ENCODE measurements around the gene MLLT6. TPM values are rescaled to one million over a fixed set of nuclear protein-coding genes. Genes with fewer than 3 reads are reported as not detected.
A peak's percentile ranks its signal among the peaks of the same experiment; 100 is the strongest.

The MLLT6 gene
- total and polyA plus RNA-seq, 2 experiments from 2014 or later, result 10.5 to 75.8 TPM

- no peak for TF ChIP-seq CTCF (IDR thresholded peaks at IDR 0.05; ENCODE audit: low read depth, low read length)
- DNase-seq (ENCODE audit: low read depth in 1 of 2, low spot score in 1 of 2), result peak in 1 of 2 donors; percentile 58
- Histone ChIP-seq H3K4me1 (ENCODE audit: low read depth) (peaks cover 17% of the 10 kb centered on the region), H3K27me3 (no peaks in the 10 kb centered on the region), H3K4me3 (no peak overlapping the region), H3K36me3 (peaks cover 15% of the 10 kb centered on the region), H3K9me3 (ENCODE audit: low read depth) (no peaks in the 10 kb centered on the region), H3K27ac (no peak overlapping the region)
These were observed 6.9 kb downstream of the MLLT6 start for GRCh38 chr17:38711792-38712571.

- Histone ChIP-seq H3K4me3 (no peak overlapping the region), H3K27ac (no peak overlapping the region), H3K27me3 (no peaks in the 10 kb centered on the region), H3K4me1 (ENCODE audit: low read depth) (peaks cover 17% of the 10 kb centered on the region), H3K9me3 (ENCODE audit: low read depth) (no peaks in the 10 kb centered on the region), H3K36me3 (peaks cover 15% of the 10 kb centered on the region)
- no peak for DNase-seq (ENCODE audit: low read depth in 1 of 2, low spot score in 1 of 2)
- TF ChIP-seq CTCF (IDR thresholded peaks at IDR 0.05; ENCODE audit: low read depth, low read length), result no peak
These were observed 7.5 kb downstream of the MLLT6 start for GRCh38 chr17:38712593-38712992.

- H3K9me3 ChIP-seq (ENCODE audit: low read depth), result no peaks in the 10 kb centered on the region
- no peak overlapping the region for H3K4me3 ChIP-seq
- no peaks in the 10 kb centered on the region for H3K27me3 ChIP-seq
- peaks cover 17% of the 10 kb centered on the region for H3K4me1 ChIP-seq (ENCODE audit: low read depth)
- no peak overlapping the region for H3K27ac ChIP-seq
- TF ChIP-seq CTCF (IDR thresholded peaks at IDR 0.05; ENCODE audit: low read depth, low read length), result no peak
- H3K36me3 ChIP-seq, result peaks cover 15% of the 10 kb centered on the region
- DNase-seq (ENCODE audit: low read depth in 1 of 2, low spot score in 1 of 2), result no peak
These were observed 8.5 kb downstream of the MLLT6 start for GRCh38 chr17:38713456-38714075.

GRCh38 chr17:38715216-38715943, 10.3 kb downstream of the MLLT6 start:
- Histone ChIP-seq H3K27ac (no peak overlapping the region), H3K27me3 (no peaks in the 10 kb centered on the region), H3K36me3 (peaks cover 15% of the 10 kb centered on the region), H3K4me1 (ENCODE audit: low read depth) (peaks cover 23% of the 10 kb centered on the region), H3K4me3 (no peak overlapping the region), H3K9me3 (ENCODE audit: low read depth) (no peaks in the 10 kb centered on the region)
- no peak for TF ChIP-seq CTCF (IDR thresholded peaks at IDR 0.05; ENCODE audit: low read depth, low read length)
- DNase-seq (ENCODE audit: low read depth in 1 of 2, low spot score in 1 of 2), result no peak

GRCh38 chr17:38716368-38717005, 11.4 kb downstream of the MLLT6 start:
- Histone ChIP-seq H3K4me1 (ENCODE audit: low read depth) (peaks cover 16% of the 10 kb centered on the region), H3K4me3 (no peak overlapping the region), H3K36me3 (peaks cover 24% of the 10 kb centered on the region), H3K27ac (no peak overlapping the region), H3K9me3 (ENCODE audit: low read depth) (no peaks in the 10 kb centered on the region), H3K27me3 (no peaks in the 10 kb centered on the region)
- no peak for DNase-seq (ENCODE audit: low read depth in 1 of 2, low spot score in 1 of 2)
- TF ChIP-seq CTCF (IDR thresholded peaks at IDR 0.05; ENCODE audit: low read depth, low read length), result no peak
